Sigmoid colon (tissue), 7 donors: ENCODE data around the gene OR6B1. TPM values are rescaled to one million over a fixed set of nuclear protein-coding genes. Genes with fewer than 3 reads are reported as not detected.

Experiments used
- DNase-seq: peaks from one replicate; pipeline ENCODE4 v3.0.0-alpha.2; 2019
- H3K27ac ChIP-seq, 4 donors: fragments of 200-600 bp; sonication (generic); one replicate each; pipeline ENCODE4 v1.5.1; 2016 to 2019; ENCODE audit warnings: mild to moderate bottlenecking in 1 of 4
- H3K27me3 ChIP-seq, 3 donors: fragments of 200-600 bp; sonication (generic); one replicate each; pipeline ENCODE4 v1.5.1; 2019; ENCODE audit warnings: mild to moderate bottlenecking in 1 of 3
- H3K36me3 ChIP-seq, 4 donors: fragments of 200-600 bp; sonication (generic); one replicate each; pipeline ENCODE4 v1.5.1; 2016 to 2019
- H3K4me1 ChIP-seq, 4 donors: fragments of 200-600 bp; sonication (generic); one replicate each; pipeline ENCODE4 v1.5.1; 2017 to 2019
- H3K4me3 ChIP-seq, 4 donors: fragments of 200-600 bp; sonication (generic); one replicate each; pipeline ENCODE4 v1.5.1; 2017 to 2019; ENCODE audit warnings: mild to moderate bottlenecking in 2 of 4, moderate library complexity in 1 of 4
- H3K9me3 ChIP-seq, 4 donors: fragments of 200-600 bp in 3 of 4; sonication (generic) in 3 of 4; one replicate each; pipeline versions ENCODE4 v1.5.1 to v1.6.1; 2013 to 2019
- CTCF ChIP-seq, 4 experiments: fragments of 450-650 bp in 3 of 4; fragments of 200-600 bp in 1 of 4; IDR thresholded peaks; one replicate each; pipeline ENCODE4 v1.5.1; 2016 to 2019; ENCODE audit warnings: antibody characterized with exemption in 4 of 4, mild to moderate bottlenecking in 3 of 4, moderate library complexity in 2 of 4
- EP300 ChIP-seq, 4 donors: sonication (generic); formaldehyde crosslinking; IDR thresholded peaks; one replicate each; pipeline ENCODE4 v1.6.1; 2017; ENCODE audit warnings: antibody characterized with exemption in 4 of 4
- POLR2A ChIP-seq, 2 donors: fragments of 450-650 bp; IDR thresholded peaks; one replicate each; pipeline ENCODE4 v1.6.1; 2016; ENCODE audit warnings: antibody characterized with exemption in 2 of 2, mild to moderate bottlenecking in 2 of 2, moderate library complexity in 2 of 2
- POLR2AphosphoS5 ChIP-seq, 4 donors: sonication (generic); formaldehyde crosslinking; IDR thresholded peaks; one replicate each; pipeline ENCODE4 v1.6.1; 2017; ENCODE audit warnings: antibody characterized with exemption in 4 of 4
- WGBS, 2 donors: extraction: QIAGEN DNeasy Blood & Tissue Kit; methylation state at CpG; one replicate each; pipeline ENCODE4 v1.1.7; 2013; 5-methylcytosine and 5-hydroxymethylcytosine counted together
- intact Hi-C: fragments of 100-400 bp; cut with DNase I; formaldehyde crosslinking; loops from one replicate; pipeline ENCODE4 v1.15.1; 2023
- polyA plus RNA-seq, 3 donors: library from polyadenylated mRNA; stranded (reverse); fragments of 200-250 nt; gene quantifications; one replicate each; pipeline ENCODE4 v1.2.3, GENCODE V29; 2013
- total RNA-seq, 4 donors: library from RNA; depleted of rRNA; stranded (reverse); fragments of >200 nt; gene quantifications; one replicate each; pipeline ENCODE4 v1.1.0, GENCODE V29; 2016
- donor health status: healthy with polysubstance abuse.
- donor health status: Bipolar disorder and iron deficiency.
- donor health status: healthy.

The OR6B1 gene
- total and polyA plus RNA-seq, 7 donors = not detected

- Histone ChIP-seq H3K4me1 (peaks cover 0 to 30% (median 24%) of the 10 kb centered on the region in 4 donors), H3K36me3 (no peaks in the 10 kb centered on the region), H3K27ac (no peak overlapping the region), H3K4me3 (no peak overlapping the region), H3K27me3 (no peaks in the 10 kb centered on the region), H3K9me3 (no peaks in the 10 kb centered on the region)
- no peak for TF ChIP-seq CTCF (IDR thresholded peaks at IDR 0.05)
- no peak for TF ChIP-seq POLR2A (IDR thresholded peaks at IDR 0.05)
- no peak for TF ChIP-seq EP300 (IDR thresholded peaks at IDR 0.05)
- no peak for TF ChIP-seq POLR2AphosphoS5 (IDR thresholded peaks at IDR 0.05)
- WGBS, 2 donors = 92 to 98% methylated on average over 3 of the region's 3 CpGs
- DNase-seq = no peak
- intact Hi-C loops = loop anchor here (5.0 kb wide), 1 partner anchor 112 kb away; no protein-coding TSS in a partner anchor
Measured at GRCh38 chr7:143993924-143994323, 6.2 kb upstream of the OR6B1 start.

- Histone ChIP-seq H3K4me1 (no peaks in the 10 kb centered on the region), H3K27me3 (no peaks in the 10 kb centered on the region), H3K36me3 (no peaks in the 10 kb centered on the region), H3K4me3 (no peak overlapping the region), H3K9me3 (no peaks in the 10 kb centered on the region), H3K27ac (no peak overlapping the region)
- intact Hi-C loops = no loop called here
- no peak for DNase-seq
- WGBS, 2 donors = 73 to 80% methylated on average over 3 of the region's 3 CpGs
- TF ChIP-seq EP300 (IDR thresholded peaks at IDR 0.05) = no peak
- no peak for TF ChIP-seq POLR2AphosphoS5 (IDR thresholded peaks at IDR 0.05)
- no peak for TF ChIP-seq CTCF (IDR thresholded peaks at IDR 0.05)
- TF ChIP-seq POLR2A (IDR thresholded peaks at IDR 0.05) = no peak
Measured at GRCh38 chr7:144001543-144001942, 1.4 kb downstream of the OR6B1 start.

- Histone ChIP-seq H3K36me3 (no peaks in the 10 kb centered on the region), H3K4me1 (no peaks in the 10 kb centered on the region), H3K4me3 (no peak overlapping the region), H3K9me3 (peaks cover 0 to 8% (median 0%) of the 10 kb centered on the region in 4 donors), H3K27me3 (no peaks in the 10 kb centered on the region), H3K27ac (no peak overlapping the region)
- intact Hi-C loops = no loop called here
- TF ChIP-seq POLR2AphosphoS5 (IDR thresholded peaks at IDR 0.05) = no peak
- no peak for TF ChIP-seq POLR2A (IDR thresholded peaks at IDR 0.05)
- TF ChIP-seq CTCF (IDR thresholded peaks at IDR 0.05) = no peak
- TF ChIP-seq EP300 (IDR thresholded peaks at IDR 0.05) = no peak
- DNase-seq = no peak
- WGBS, 2 donors = 79 to 81% methylated on average over 5 of the region's 5 CpGs
Measured at GRCh38 chr7:144004703-144005102, 4.6 kb downstream of the OR6B1 start.

GRCh38 chr7:144006029-144006691 is 6.0 kb downstream of the OR6B1 start:
- H3K4me3 ChIP-seq = no peak overlapping the region
- no peaks in the 10 kb centered on the region for H3K4me1 ChIP-seq
- no peaks in the 10 kb centered on the region for H3K36me3 ChIP-seq
- 6 to 40% methylated on average over 1 of the region's 1 CpG for WGBS, 2 donors
- peaks cover 0 to 13% (median 0%) of the 10 kb centered on the region in 4 donors for H3K9me3 ChIP-seq
- no peaks in the 10 kb centered on the region for H3K27me3 ChIP-seq
- no peak overlapping the region for H3K27ac ChIP-seq
- no peak for TF ChIP-seq POLR2AphosphoS5 (IDR thresholded peaks at IDR 0.05)
- TF ChIP-seq POLR2A (IDR thresholded peaks at IDR 0.05) = no peak
- TF ChIP-seq EP300 (IDR thresholded peaks at IDR 0.05) = no peak
- no peak for TF ChIP-seq CTCF (IDR thresholded peaks at IDR 0.05)
- DNase-seq = no peak
- intact Hi-C loops = no loop called here

GRCh38 chr7:144006692-144007042 is 6.5 kb downstream of the OR6B1 start:
- Histone ChIP-seq H3K4me3 (no peak overlapping the region), H3K9me3 (peaks cover 0 to 13% (median 0%) of the 10 kb centered on the region in 4 donors), H3K27ac (no peak overlapping the region), H3K27me3 (no peaks in the 10 kb centered on the region), H3K4me1 (no peaks in the 10 kb centered on the region), H3K36me3 (no peaks in the 10 kb centered on the region)
- DNase-seq = no peak
- TF ChIP-seq POLR2A (IDR thresholded peaks at IDR 0.05) = no peak
- no peak for TF ChIP-seq CTCF (IDR thresholded peaks at IDR 0.05)
- TF ChIP-seq POLR2AphosphoS5 (IDR thresholded peaks at IDR 0.05) = no peak
- TF ChIP-seq EP300 (IDR thresholded peaks at IDR 0.05) = no peak
- intact Hi-C loops = no loop called here
- WGBS, 2 donors = 97 to 98% methylated on average over 1 of the region's 1 CpG
